ENCODE measurements around the gene TCF7L1.

GRCh38 chr2:85111819-85112281 is 21.3 kb upstream of the TCF7L1 start:
- TF ChIP-seq, protein P1, sequence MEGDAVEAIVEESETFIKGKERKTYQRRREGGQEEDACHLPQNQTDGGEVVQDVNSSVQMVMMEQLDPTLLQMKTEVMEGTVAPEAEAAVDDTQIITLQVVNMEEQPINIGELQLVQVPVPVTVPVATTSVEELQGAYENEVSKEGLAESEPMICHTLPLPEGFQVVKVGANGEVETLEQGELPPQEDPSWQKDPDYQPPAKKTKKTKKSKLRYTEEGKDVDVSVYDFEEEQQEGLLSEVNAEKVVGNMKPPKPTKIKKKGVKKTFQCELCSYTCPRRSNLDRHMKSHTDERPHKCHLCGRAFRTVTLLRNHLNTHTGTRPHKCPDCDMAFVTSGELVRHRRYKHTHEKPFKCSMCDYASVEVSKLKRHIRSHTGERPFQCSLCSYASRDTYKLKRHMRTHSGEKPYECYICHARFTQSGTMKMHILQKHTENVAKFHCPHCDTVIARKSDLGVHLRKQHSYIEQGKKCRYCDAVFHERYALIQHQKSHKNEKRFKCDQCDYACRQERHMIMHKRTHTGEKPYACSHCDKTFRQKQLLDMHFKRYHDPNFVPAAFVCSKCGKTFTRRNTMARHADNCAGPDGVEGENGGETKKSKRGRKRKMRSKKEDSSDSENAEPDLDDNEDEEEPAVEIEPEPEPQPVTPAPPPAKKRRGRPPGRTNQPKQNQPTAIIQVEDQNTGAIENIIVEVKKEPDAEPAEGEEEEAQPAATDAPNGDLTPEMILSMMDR (IDR thresholded peaks at IDR 0.05), result no peak
- TF ChIP-seq POLR2A (IDR thresholded peaks at IDR 0.05), result no peak
- TF ChIP-seq EP300 (IDR thresholded peaks at IDR 0.05; ENCODE audit: low read depth), result no peak
